ENCODE data around the gene NXPH3. TPM values are rescaled to one million over a fixed set of nuclear protein-coding genes. Genes with fewer than 3 reads are reported as not detected.

The NXPH3 gene
- total RNA-seq, 4 donors from 2014 or later = 24.4 to 26.4 (median 25.0) TPM

DNA sequence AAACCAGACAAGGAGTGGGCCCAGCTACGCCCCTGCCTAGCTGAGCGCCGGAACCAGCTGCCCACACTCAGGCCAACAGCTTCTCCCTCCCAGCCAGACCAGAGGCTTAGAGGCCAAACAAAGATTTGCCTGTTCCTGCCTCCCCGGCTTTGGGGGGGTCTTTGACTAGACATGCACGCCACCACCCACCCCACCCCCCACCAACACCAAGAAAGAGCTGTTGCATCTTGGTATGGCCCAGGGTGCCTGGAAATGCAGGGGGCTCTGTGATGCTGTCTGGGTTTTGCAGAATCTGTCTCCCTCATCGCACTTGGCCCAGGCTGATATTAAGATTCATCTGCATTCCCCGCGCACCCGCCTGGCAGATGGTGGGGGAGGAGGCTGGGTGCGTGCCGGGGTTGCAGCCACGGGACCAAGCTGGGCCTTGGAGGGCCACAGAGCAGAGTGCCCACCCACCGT lies 1.3 kb upstream of the NXPH3 start:
- Histone ChIP-seq H3K9me3 (no peaks in the 10 kb centered on the region), H3K4me3 (no peak overlapping the region), H3K4me1 (peaks cover 0 to 72% (median 20%) of the 10 kb centered on the region in 3 donors), H3K27me3 (no peaks in the 10 kb centered on the region), H3K27ac (peak overlapping the region in 3 of 4 donors; percentile 88 to 93 (median 89)), H3K36me3 (peaks cover 0 to 4% of the 10 kb centered on the region in 2 donors)
- no CpG with 5 or more reads among the region's 13 CpGs for WGBS, 2 donors (ENCODE audit: low coverage in 1 of 2)
- TF ChIP-seq POLR2AphosphoS5 (IDR thresholded peaks at IDR 0.05) (peak; percentile 11), POLR2A (IDR thresholded peaks at IDR 0.05) (no peak)
- ATAC-seq = no peak

DNA sequence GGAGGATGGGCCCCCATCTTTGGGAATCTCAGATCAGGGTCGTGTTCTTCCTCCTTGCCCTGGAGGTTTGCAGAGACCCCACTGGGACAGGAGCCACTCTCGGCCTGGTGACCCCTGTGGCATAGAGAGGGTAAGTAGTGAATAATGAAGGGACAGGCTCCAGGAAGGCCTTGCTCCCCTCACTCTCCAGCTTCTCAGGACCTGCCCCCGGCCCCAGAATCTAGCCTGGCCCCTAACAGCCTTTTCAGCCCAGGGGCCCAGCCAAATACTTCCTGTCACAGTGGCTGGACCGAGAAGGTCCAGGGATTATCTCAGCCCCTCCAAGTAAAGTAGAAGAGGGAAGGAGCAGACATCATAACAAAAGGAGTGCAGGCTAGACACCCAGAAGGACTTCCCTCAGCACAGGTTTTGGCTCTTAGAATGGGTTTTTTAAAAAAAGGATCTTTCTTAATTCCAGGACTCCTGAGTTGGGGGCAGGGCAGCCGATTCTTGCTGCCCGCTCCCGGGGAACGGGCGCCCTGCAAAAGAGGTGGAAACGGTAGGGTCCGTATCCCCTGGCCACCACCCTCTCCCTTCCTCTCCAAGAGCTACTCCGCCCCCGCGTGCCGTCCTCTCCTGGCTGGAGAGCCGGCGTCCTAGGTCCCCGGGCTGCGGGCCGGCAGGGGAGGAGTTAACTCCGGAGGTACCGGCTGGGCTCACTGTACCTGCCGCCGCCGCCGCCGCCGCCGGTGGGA lies 559 bp upstream of the NXPH3 start:
- Histone ChIP-seq H3K27me3 (no peaks in the 10 kb centered on the region), H3K4me1 (peaks cover 0 to 67% (median 17%) of the 10 kb centered on the region in 3 donors), H3K9me3 (no peaks in the 10 kb centered on the region), H3K4me3 (peak overlapping the region; percentile 70 to 75), H3K36me3 (peaks cover 0 to 10% of the 10 kb centered on the region in 2 donors), H3K27ac (peak overlapping the region; percentile 65 to 93 (median 88))
- ATAC-seq = no peak
- WGBS, 2 donors (ENCODE audit: low coverage in 1 of 2) = 31 to 48% methylated on average over 3 of the region's 29 CpGs
- no peak for TF ChIP-seq POLR2AphosphoS5 (IDR thresholded peaks at IDR 0.05)
- TF ChIP-seq EP300 (IDR thresholded peaks at IDR 0.05) = no peak
- TF ChIP-seq, protein P1, sequence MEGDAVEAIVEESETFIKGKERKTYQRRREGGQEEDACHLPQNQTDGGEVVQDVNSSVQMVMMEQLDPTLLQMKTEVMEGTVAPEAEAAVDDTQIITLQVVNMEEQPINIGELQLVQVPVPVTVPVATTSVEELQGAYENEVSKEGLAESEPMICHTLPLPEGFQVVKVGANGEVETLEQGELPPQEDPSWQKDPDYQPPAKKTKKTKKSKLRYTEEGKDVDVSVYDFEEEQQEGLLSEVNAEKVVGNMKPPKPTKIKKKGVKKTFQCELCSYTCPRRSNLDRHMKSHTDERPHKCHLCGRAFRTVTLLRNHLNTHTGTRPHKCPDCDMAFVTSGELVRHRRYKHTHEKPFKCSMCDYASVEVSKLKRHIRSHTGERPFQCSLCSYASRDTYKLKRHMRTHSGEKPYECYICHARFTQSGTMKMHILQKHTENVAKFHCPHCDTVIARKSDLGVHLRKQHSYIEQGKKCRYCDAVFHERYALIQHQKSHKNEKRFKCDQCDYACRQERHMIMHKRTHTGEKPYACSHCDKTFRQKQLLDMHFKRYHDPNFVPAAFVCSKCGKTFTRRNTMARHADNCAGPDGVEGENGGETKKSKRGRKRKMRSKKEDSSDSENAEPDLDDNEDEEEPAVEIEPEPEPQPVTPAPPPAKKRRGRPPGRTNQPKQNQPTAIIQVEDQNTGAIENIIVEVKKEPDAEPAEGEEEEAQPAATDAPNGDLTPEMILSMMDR (IDR thresholded peaks at IDR 0.05) = no peak

DNA sequence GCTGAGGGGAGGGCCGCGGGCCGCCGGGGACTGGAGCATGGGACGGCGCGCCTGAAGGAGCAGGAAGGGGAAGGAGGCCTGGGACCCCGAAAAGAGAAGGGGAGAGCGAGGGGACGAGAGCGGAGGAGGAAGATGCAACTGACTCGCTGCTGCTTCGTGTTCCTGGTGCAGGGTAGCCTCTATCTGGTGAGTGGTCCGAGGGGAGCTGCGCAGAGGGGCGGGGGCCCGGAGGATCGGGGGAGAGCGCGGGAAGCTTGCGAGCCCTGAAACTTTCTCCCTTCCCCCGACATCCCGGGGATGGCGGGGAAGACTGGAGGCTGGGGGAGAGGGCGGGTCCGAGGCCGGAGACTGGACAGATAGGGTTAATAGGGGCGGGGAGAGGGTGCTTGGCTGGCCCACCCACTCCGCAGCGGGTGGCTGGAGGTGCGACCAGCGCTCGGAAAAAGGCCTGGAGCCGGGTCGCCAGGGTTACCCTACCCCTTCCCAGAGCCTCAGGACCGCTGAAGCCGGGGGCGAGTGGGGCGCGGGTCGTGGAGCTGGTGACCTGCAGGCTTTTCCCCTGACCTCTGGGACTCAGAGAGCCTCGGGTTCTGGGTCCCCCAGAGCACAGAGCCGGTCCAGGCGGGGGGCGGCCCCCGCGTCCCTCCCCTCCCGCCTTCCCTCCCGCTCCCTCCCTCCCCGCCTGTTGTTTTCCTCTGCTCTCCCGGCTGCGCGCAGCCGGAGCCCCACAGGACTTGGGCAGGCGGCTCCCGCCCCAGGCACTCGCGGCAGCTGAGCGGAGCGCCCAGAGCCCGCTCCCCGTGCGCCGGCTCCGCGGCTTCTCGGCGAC lies 631 bp downstream of the NXPH3 start:
- H3K4me3 ChIP-seq = peak overlapping the region; percentile 70 to 75
- ATAC-seq = peak; percentile 58
- H3K9me3 ChIP-seq = no peaks in the 10 kb centered on the region
- peaks cover 0 to 20% of the 10 kb centered on the region in 2 donors for H3K36me3 ChIP-seq
- H3K27ac ChIP-seq = peak overlapping the region; percentile 52 to 93 (median 88)
- H3K27me3 ChIP-seq = no peaks in the 10 kb centered on the region
- TF ChIP-seq POLR2AphosphoS5 (IDR thresholded peaks at IDR 0.05) (peak; percentile 5), EP300 (IDR thresholded peaks at IDR 0.05) (no peak), POLR2A (IDR thresholded peaks at IDR 0.05) (peak; percentile 49 to 56)
- TF ChIP-seq, protein P1 (IDR thresholded peaks at IDR 0.05) = no peak
- WGBS, 2 donors (ENCODE audit: low coverage in 1 of 2) = 0% methylated on average over 3 to 7 of the region's 68 CpGs
- peaks cover 0 to 63% (median 17%) of the 10 kb centered on the region in 3 donors for H3K4me1 ChIP-seq

DNA sequence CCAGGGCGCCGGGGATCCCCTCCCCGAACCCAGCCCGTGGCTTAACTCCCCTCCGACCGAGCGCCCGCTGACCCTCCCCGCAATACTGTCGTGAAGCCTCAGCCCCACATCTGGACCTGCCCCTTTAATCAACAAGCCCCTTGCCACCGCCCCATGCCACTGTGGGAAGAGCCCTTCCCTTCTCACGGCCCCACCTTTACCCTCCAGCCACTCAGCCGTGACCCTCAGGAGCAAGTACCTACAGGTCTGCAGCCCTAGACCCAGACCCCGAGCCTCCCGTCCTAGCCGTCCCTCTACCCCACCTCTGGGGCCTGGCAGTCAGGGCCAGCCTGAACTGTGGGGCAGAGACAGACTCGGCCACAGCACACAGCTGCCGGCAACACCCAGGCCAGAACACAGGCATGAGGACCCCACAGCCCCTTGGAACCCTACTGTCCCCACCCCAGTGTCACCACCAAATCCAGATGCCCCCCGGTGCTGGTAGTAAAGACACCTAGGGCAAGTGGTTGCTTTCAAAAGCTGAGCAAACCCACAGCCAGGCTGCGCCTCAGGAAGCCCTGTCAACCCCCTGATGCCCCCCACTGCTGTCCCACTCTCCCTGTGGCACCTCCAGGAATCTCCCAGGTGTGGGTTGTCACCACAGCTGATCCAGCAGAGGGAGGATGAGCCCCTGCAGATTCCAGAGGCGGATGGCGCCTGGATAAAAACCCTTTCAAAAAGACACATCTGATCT lies 1.4 kb downstream of the NXPH3 start:
- H3K27ac ChIP-seq = peak overlapping the region; percentile 52 to 93 (median 88)
- WGBS, 2 donors (ENCODE audit: low coverage in 1 of 2) = 20% methylated on average over 1 of the region's 22 CpGs; no CpG with 5 or more reads in 1 of the 2 donors
- H3K4me3 ChIP-seq = peak overlapping the region; percentile 70 to 75
- H3K4me1 ChIP-seq = peaks cover 0 to 67% (median 17%) of the 10 kb centered on the region in 3 donors
- H3K36me3 ChIP-seq = peaks cover 0 to 23% of the 10 kb centered on the region in 2 donors
- TF ChIP-seq, protein P1 (IDR thresholded peaks at IDR 0.05) = no peak
- TF ChIP-seq POLR2A (IDR thresholded peaks at IDR 0.05) (no peak), POLR2AphosphoS5 (IDR thresholded peaks at IDR 0.05) (no peak), EP300 (IDR thresholded peaks at IDR 0.05) (no peak)
- H3K9me3 ChIP-seq = no peaks in the 10 kb centered on the region
- ATAC-seq = peak; percentile 8
- H3K27me3 ChIP-seq = no peaks in the 10 kb centered on the region

DNA sequence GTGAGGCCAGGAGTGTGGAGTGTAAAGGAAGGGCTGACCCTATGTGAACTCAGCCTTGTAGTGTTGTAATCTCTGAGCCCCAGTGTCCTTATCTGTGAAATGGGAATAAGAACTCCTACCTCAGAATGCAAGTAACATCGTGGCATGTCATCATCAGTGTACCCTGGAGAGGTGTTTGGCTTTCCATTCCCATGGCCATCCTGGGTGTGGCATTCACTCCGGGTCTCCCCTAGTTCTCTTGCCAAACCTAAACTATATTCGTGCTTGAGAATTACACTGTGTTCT lies 1.9 kb downstream of the NXPH3 start:
- peaks cover 0 to 67% (median 17%) of the 10 kb centered on the region in 3 donors for H3K4me1 ChIP-seq
- H3K4me3 ChIP-seq = peak overlapping the region in 1 of 2 donors; percentile 75
- H3K27me3 ChIP-seq = no peaks in the 10 kb centered on the region
- peaks cover 0 to 23% of the 10 kb centered on the region in 2 donors for H3K36me3 ChIP-seq
- peak overlapping the region; percentile 52 to 93 (median 88) for H3K27ac ChIP-seq
- TF ChIP-seq, protein P1 (IDR thresholded peaks at IDR 0.05) = no peak
- TF ChIP-seq EP300 (IDR thresholded peaks at IDR 0.05) (no peak), POLR2A (IDR thresholded peaks at IDR 0.05) (no peak), POLR2AphosphoS5 (IDR thresholded peaks at IDR 0.05) (no peak)
- WGBS, 2 donors (ENCODE audit: low coverage in 1 of 2) = 25 to 28% methylated on average over 3 of the region's 3 CpGs
- no peaks in the 10 kb centered on the region for H3K9me3 ChIP-seq
- no peak for ATAC-seq
